Measurements from ENCODE around the gene TRIM2. TPM values are rescaled to one million over a fixed set of nuclear protein-coding genes. Genes with fewer than 3 reads are reported as not detected.

TRIM2 gene
- polyA plus RNA-seq, 1 donor (not counting 4 experiments of a cell fraction or from before 2014, with no cell fraction given) = 10.6 TPM

DNA sequence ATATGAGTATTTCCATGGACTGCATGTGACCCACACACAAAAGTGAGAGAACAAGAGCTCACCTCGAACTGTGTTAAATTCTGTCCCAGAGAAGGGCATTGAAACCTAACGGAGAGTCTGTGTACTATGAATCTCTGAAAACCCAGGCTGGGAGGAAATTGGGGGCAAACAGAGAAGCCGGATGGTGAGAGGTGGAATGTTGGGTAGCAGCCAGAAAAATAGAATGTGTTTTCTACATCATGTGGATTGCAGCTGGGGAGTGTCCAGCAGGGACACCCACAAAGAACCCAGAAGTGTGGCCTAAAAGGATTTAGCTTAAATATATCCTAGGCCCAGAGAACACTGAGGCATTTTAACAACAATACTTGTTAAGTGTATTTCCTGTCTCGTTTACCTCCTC lies 178.9 kb downstream of the TRIM2 start:
- TF ChIP-seq, protein P1, sequence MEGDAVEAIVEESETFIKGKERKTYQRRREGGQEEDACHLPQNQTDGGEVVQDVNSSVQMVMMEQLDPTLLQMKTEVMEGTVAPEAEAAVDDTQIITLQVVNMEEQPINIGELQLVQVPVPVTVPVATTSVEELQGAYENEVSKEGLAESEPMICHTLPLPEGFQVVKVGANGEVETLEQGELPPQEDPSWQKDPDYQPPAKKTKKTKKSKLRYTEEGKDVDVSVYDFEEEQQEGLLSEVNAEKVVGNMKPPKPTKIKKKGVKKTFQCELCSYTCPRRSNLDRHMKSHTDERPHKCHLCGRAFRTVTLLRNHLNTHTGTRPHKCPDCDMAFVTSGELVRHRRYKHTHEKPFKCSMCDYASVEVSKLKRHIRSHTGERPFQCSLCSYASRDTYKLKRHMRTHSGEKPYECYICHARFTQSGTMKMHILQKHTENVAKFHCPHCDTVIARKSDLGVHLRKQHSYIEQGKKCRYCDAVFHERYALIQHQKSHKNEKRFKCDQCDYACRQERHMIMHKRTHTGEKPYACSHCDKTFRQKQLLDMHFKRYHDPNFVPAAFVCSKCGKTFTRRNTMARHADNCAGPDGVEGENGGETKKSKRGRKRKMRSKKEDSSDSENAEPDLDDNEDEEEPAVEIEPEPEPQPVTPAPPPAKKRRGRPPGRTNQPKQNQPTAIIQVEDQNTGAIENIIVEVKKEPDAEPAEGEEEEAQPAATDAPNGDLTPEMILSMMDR (optimal IDR thresholded peaks at IDR 0.05 in 1 of 3, IDR thresholded peaks at IDR 0.05 in 1 of 3, conservative IDR thresholded peaks at IDR 0.05 in 1 of 3; ENCODE audit: extremely low read depth in 1 of 3, insufficient read depth in 2 of 3, low read length in 3 of 3) = no peak
- no peak for TF ChIP-seq EZH2 (IDR thresholded peaks at IDR 0.05; ENCODE audit: low read length)
- Histone ChIP-seq H3K9ac (ENCODE audit: control insufficient read depth, extremely low read depth, insufficient read depth, low read length) (no peak overlapping the region), H3K79me2 (ENCODE audit: control insufficient read depth, insufficient read depth, low read length) (no peaks in the 10 kb centered on the region), H4K20me1 (ENCODE audit: control insufficient read depth, extremely low read depth, insufficient read depth, low read length) (no peaks in the 10 kb centered on the region), H3K4me3 (ENCODE audit: control insufficient read depth in 2 of 3, extremely low read depth in 1 of 3, insufficient read depth in 2 of 3, low read depth in 1 of 3, low read length in 3 of 3) (no peak overlapping the region), H3K9me1 (ENCODE audit: control insufficient read depth, extremely low read depth, insufficient read depth, low read length) (no peaks in the 10 kb centered on the region), H3K4me1 (ENCODE audit: control insufficient read depth, extremely low read depth, insufficient read depth, low read length) (no peaks in the 10 kb centered on the region), H3K9me3 (ENCODE audit: control insufficient read depth, low read depth, low read length) (no peaks in the 10 kb centered on the region), H3K4me2 (ENCODE audit: control insufficient read depth, extremely low read depth, insufficient read depth, low read depth, low read length) (no peak overlapping the region), H3K27ac (ENCODE audit: control insufficient read depth, insufficient read depth, low read length) (no peak overlapping the region), H3K36me3 (ENCODE audit: control insufficient read depth in 2 of 2, extremely low read depth in 1 of 2, insufficient read depth in 2 of 2, low read length in 2 of 2) (no peaks in the 10 kb centered on the region), H2AFZ (ENCODE audit: control insufficient read depth, low read length) (no peak overlapping the region), H3K27me3 (ENCODE audit: control insufficient read depth, extremely low read depth, insufficient read depth, low read length) (no peaks in the 10 kb centered on the region)
- dilution Hi-C loops (cut with MboI; ENCODE audit: extremely low pct_ligation_motif_present, low sequenced_read_pairs) = no loop called here
- no peak for FAIRE-seq
- DNase-seq (ENCODE audit: low read depth, low spot score) = no peak

DNA sequence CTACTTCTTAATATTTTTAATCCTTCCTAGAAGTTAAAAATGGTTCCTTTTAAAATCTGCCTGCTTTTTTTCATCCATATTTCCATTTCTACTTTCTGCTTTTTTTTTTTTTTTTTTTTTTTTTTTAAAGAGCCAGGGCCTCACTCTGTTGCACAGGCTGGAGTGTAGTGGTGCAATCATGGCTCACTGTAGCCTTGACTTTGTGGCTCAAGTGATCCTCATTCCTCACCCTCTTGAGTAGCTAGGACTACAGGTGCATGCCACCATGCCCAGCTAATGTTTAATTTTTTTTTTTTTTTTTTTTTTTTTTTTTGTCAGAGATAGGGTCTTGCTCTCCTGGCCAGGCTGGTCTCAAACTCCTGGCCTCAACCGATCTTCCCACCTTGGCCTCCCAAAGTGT lies 179.9 kb downstream of the TRIM2 start:
- H3K36me3 ChIP-seq (ENCODE audit: control insufficient read depth in 2 of 2, extremely low read depth in 1 of 2, insufficient read depth in 2 of 2, low read length in 2 of 2) = no peaks in the 10 kb centered on the region
- no peaks in the 10 kb centered on the region for H3K27me3 ChIP-seq (ENCODE audit: control insufficient read depth, extremely low read depth, insufficient read depth, low read length)
- FAIRE-seq (no peak), DNase-seq (ENCODE audit: low read depth, low spot score) (no peak)
- no peaks in the 10 kb centered on the region for H3K9me3 ChIP-seq (ENCODE audit: control insufficient read depth, low read depth, low read length)
- H3K9ac ChIP-seq (ENCODE audit: control insufficient read depth, extremely low read depth, insufficient read depth, low read length) = no peak overlapping the region
- no peaks in the 10 kb centered on the region for H3K4me1 ChIP-seq (ENCODE audit: control insufficient read depth, extremely low read depth, insufficient read depth, low read length)
- dilution Hi-C loops (cut with MboI; ENCODE audit: extremely low pct_ligation_motif_present, low sequenced_read_pairs) = no loop called here
- H3K4me2 ChIP-seq (ENCODE audit: control insufficient read depth, extremely low read depth, insufficient read depth, low read depth, low read length) = no peak overlapping the region
- TF ChIP-seq, protein P1 (optimal IDR thresholded peaks at IDR 0.05 in 1 of 3, IDR thresholded peaks at IDR 0.05 in 1 of 3, conservative IDR thresholded peaks at IDR 0.05 in 1 of 3; ENCODE audit: extremely low read depth in 1 of 3, insufficient read depth in 2 of 3, low read length in 3 of 3) = no peak
- no peak for TF ChIP-seq EZH2 (IDR thresholded peaks at IDR 0.05; ENCODE audit: low read length)
- H3K79me2 ChIP-seq (ENCODE audit: control insufficient read depth, insufficient read depth, low read length) = no peaks in the 10 kb centered on the region
- H4K20me1 ChIP-seq (ENCODE audit: control insufficient read depth, extremely low read depth, insufficient read depth, low read length) = no peaks in the 10 kb centered on the region
- H3K27ac ChIP-seq (ENCODE audit: control insufficient read depth, insufficient read depth, low read length) = no peak overlapping the region
- H2AFZ ChIP-seq (ENCODE audit: control insufficient read depth, low read length) = no peak overlapping the region
- no peaks in the 10 kb centered on the region for H3K9me1 ChIP-seq (ENCODE audit: control insufficient read depth, extremely low read depth, insufficient read depth, low read length)
- no peak overlapping the region for H3K4me3 ChIP-seq (ENCODE audit: control insufficient read depth in 2 of 3, extremely low read depth in 1 of 3, insufficient read depth in 2 of 3, low read depth in 1 of 3, low read length in 3 of 3)
